GM19025 (cell line): ENCODE measurements around the gene EGF.

Experiments
- ATAC-seq: cut with Tn5 transposase; IDR thresholded peaks from one replicate; pipeline ENCODE4 v1.9.1; 2021; ENCODE audit warnings: mild to moderate bottlenecking, low read depth, moderate library complexity; ENCODE audit not compliant: unreplicated experiment

EGF gene

GRCh38 chr4:109953556-109953955 is 40.9 kb downstream of the EGF start:
- no peak for ATAC-seq

DNA sequence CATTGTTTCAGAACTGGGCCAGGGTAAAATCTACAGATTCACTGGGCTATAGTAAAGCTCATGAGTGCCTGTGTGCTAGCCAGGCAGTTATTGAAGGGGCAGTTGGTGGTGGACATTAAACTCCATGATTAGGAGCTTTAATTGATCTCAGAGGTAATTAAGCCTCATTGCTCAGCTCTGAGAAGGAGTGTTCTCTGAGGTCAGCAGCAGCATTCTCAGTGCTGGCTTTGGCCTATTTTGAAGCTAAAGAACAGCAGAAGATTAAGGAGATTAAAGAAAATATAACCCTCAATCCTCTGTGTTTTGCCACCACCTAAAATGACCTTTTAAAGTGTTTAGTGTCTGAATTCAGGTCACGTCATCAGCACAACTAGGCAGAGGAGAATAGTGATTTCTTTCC is 42.5 kb downstream of the EGF start:
- ATAC-seq: no peak

GRCh38 chr4:109957227-109957626 is 44.5 kb downstream of the EGF start:
- ATAC-seq: no peak

- ATAC-seq: no peak
Observed at GRCh38 chr4:109959195-109959594, 46.5 kb downstream of the EGF start.

DNA sequence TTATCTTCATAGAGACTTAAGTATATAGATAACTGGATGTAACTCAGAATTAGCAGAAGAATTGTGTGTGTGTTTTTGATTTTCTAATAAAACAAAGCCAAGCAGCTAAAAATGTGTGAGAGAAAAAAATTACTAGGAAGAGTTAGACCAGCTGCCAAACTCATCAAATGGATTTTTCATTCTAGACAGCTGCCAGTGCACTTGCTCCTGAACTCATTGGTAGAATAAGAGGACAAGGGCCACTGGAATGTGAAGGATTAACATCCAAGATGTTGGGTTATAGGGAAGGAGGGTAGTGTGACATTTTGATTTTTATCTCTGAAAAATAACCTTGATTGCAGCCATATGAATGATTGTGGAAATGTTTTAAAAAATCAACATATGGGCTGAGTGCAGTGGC is 49.7 kb downstream of the EGF start:
- no peak for ATAC-seq

DNA sequence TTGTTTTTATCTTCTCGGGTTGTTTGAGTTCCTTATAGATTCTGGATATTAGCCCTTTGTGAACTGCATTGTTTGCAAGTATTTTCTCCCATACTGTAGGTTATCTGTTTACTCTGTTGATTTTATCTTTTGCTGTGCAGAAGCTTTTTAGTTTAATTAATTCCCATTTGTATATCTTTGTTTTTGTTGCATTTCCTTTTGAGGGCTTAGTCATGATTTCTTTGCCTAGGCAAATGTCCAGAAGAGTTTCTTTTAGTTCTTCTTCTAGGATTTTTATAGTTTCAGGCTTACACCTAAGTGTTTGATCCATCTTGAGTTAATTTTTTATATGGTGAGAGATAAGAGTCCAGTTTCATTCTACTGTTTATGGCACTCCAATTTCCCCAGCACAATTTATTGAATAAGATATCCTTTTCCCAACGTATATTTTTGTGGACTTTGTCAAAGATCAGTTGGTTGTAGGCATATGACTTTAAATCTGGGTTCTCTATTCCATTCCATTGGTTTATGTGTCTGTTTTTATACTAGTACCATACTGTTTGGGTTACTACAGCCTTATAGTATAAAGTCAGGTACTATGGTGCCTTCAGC is 54.3 kb downstream of the EGF start:
- no peak for ATAC-seq

GRCh38 chr4:109967798-109968520 is 55.3 kb downstream of the EGF start:
- ATAC-seq: no peak

GRCh38 chr4:109969087-109969486 is 56.4 kb downstream of the EGF start:
- ATAC-seq: no peak

DNA sequence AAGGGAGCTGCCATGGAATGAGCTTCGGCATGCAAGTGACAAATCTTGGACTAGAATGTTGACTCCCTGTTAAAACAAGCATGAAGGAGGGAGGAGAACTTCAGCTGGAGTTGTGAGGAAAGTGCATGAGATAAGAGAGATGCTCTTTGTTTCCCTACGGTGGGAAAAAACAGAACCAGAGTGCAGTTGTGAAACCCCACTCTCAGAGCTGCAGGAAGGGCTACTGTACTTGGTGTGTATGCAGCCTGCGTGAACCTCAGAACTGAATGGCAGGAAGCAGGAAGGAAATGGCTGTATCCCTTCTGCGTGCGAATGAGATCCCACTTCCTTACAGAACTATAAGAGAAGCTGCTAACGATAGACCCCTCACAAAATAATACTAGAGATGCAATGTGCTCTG is 57.2 kb downstream of the EGF start:
- no peak for ATAC-seq

DNA sequence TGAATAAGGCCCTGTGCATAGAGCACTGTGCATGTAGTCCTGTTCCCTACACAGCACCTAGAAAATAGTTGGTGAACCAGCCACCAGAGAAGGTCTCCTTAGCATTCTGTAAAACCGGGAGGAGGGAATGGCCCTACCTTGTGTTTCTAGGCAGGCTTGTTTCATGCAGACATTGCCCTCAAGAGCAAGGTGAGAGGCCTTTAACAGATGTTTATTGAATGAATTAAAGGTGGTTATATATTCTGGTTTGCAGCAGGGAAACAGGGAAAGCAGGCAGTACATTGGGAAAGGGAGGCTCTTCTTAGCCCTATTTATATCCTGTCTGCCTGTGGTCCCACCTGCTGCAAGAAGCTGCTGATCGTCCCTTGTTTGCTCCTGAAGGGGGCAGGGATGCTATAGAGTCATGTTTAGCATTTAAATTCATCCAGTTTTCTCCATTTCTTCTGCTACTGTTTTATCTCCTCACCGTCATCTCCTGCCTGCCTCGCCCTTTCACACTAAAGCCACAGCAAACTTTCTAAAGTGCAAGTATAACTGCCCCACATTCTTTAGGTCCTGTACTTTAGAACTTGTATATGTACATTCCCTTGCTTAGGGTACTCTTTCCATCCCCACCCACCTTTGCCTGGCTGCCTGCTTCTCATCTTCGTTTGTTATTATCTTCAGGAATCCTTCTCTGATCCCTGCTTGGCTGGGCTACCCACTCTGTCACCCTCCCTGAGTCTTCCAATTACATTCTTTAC is 60.3 kb downstream of the EGF start:
- ATAC-seq: no peak

GRCh38 chr4:109973529-109973905 is 60.8 kb downstream of the EGF start:
- no peak for ATAC-seq

DNA sequence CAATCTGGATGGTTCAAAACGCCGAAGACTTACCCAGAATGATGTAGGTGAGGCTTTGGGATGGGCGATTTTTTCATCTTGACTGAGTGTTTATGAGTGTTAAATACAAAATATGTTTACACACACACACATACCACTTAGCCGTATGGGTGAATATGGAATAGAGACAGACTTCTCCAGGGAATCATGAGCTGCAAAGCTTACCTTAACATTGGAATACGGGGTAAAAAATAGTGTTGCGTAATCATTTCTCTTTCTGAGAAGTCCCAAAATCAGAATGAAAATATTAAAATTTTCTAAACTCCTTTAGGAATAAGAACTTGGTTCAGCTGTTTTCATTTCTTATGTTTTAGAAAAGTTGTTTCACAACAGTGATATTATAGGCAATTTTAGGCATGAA is 63.5 kb downstream of the EGF start:
- ATAC-seq: no peak

DNA sequence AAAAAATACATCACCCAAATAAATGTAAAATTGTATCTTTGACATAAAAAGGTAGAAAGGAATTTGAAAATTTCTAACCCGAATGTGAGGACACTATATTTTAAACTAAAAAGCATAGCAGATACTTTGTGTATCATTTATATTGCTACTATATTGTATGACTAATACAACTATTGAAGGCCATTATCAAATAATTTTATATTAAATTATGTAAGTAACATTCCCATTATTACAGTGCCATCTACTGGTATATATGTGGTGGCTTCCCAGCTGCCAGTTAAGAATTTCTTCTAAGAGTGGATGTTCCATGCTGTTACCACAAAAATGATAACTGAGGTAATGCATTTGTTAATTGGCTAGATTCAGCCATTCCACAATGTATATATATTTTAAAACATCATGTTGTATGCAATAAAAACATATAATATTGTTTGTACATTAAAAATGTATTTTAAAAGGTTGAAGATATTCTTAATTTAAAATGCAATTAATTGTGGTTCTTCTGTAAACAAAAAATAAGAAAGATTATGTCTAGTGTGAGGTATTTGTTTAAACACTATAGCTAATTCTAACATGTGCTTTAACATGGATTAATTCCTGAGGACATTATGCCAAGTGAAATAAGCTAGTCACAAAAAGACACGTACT is 65.3 kb downstream of the EGF start:
- ATAC-seq: no peak

- no peak for ATAC-seq
Observed at GRCh38 chr4:109978704-109979454, 66.2 kb downstream of the EGF start.

- ATAC-seq: no peak
Observed at GRCh38 chr4:109979920-109980717, 67.4 kb downstream of the EGF start.

DNA sequence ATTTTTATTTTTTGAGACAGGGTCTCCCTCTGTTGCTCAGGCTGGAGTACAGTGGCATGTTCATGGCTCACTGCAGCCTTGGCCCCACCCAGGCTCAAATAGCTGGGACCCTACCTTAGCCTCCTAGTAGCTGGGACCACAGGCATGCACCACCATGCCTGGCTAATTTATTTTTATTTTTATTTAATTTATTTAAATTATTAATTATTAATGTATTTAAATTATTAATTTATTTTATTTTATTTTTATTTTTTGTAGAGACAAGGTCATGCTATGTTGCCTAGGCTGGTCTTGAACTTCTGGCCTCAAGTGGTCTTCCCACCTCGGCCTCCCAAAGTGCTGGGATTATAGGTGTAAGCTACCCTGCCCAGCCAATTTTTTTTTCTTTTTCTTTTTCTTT is 69.3 kb downstream of the EGF start:
- ATAC-seq: no peak

DNA sequence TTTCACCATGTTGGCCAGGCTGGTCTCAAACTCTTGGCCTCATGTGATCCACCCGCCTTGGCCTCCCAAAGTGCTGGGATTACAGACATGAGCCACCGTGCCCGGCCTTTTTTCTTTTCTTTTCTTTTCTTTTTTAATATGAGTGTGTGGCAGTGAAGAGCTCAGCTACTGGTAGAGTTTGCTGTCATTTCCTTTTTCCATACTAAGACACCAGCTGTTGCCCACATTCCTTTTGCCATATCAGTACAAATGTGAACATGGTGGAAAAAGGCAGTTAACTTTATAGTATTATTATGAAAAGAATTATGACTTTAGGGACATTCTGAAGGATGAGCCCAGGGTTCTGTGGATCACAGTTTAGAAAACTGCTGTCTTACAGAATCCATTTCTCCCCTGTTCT is 69.8 kb downstream of the EGF start:
- ATAC-seq: no peak

- no peak for ATAC-seq
Observed at GRCh38 chr4:109985993-109986974, 73.6 kb downstream of the EGF start.

- no peak for ATAC-seq
Observed at GRCh38 chr4:109989044-109989443, 76.4 kb downstream of the EGF start.
